IMR-90 (cell line): ENCODE measurements around the gene RASGRF1. TPM values are rescaled to one million over a fixed set of nuclear protein-coding genes. Genes with fewer than 3 reads are reported as not detected.
A peak's percentile ranks its signal among the peaks of the same experiment; 100 is the strongest.

Source experiments
- ATAC-seq: fragments of 200-7000 bp; cut with Tn5 transposase; 2 replicates; pipeline ENCODE4 v1.9.1; 2020; ENCODE audit warnings: low read depth, mild to moderate bottlenecking, moderate library complexity
- BruUV-seq: library from RNA; stranded (reverse); fragments of 400-500 nt; replicated peaks from 2 replicates; lab custom pipeline; 2021; lab: Mats Ljungman, UMichigan
- CTCF ChIA-PET: fragments of 300-600 bp; formaldehyde crosslinking; extraction: SDS; loops from one replicate; lab custom pipeline; 2021; ENCODE audit warnings: antibody characterized with exemption; lab: Yijun Ruan, JAX
- POLR2A ChIA-PET: fragments of 300-600 bp; sonication (Branson Sonifier 250); formaldehyde crosslinking; loops from one replicate; lab custom pipeline; 2022; ENCODE audit warnings: antibody characterized with exemption; ENCODE audit not compliant: unreplicated experiment; lab: Charles Lee
- DNase-seq: peaks from one replicate; pipeline ENCODE4 v3.0.0; 2013
- H2AFZ ChIP-seq: replicated peaks from 2 replicates; pipeline ENCODE3; 2013; ENCODE audit warnings: low read length, mild to moderate bottlenecking; ENCODE audit not compliant: poor library complexity
- H2AK5ac ChIP-seq: 2 replicates; pipeline ENCODE4 v1.6.1; 2013; ENCODE audit warnings: low read depth, low read length, inconsistent platforms
- H2AK9ac ChIP-seq: replicated peaks from 2 replicates; pipeline ENCODE3; 2013; ENCODE audit warnings: mild to moderate bottlenecking, low read depth, low read length, moderate library complexity; ENCODE audit not compliant: poor library complexity
- H2BK120ac ChIP-seq: 2 replicates; pipeline ENCODE4 v1.6.1; 2013; ENCODE audit warnings: low read depth, low read length, inconsistent platforms
- H2BK15ac ChIP-seq: 3 replicates; pipeline ENCODE4 v1.6.1; 2013; ENCODE audit warnings: low read depth, low read length, inconsistent platforms
- H2BK20ac ChIP-seq: 2 replicates; pipeline ENCODE4 v1.6.1; 2013; ENCODE audit warnings: low read depth, mild to moderate bottlenecking, inconsistent platforms, low read length, moderate library complexity
- H2BK5ac ChIP-seq: 2 replicates; pipeline ENCODE4 v1.6.1; 2013; ENCODE audit warnings: mild to moderate bottlenecking, low read depth, low read length, inconsistent platforms; ENCODE audit not compliant: poor library complexity, severe bottlenecking
- H3K14ac ChIP-seq: replicated peaks from 2 replicates; pipeline ENCODE4 v1.6.1; 2013; ENCODE audit warnings: low read depth, low read length, inconsistent platforms
- H3K18ac ChIP-seq: 2 replicates; pipeline ENCODE4 v1.6.1; 2013; ENCODE audit warnings: low read depth, low read length, control low read depth
- H3K23ac ChIP-seq: 2 replicates; pipeline ENCODE4 v1.6.1; 2013; ENCODE audit warnings: low read depth, low read length, inconsistent platforms
- H3K27ac ChIP-seq: 2 replicates; pipeline ENCODE4 v1.5.1; 2013; ENCODE audit warnings: mild to moderate bottlenecking, control low read depth, low read length; ENCODE audit not compliant: insufficient read depth
- H3K27me3 ChIP-seq: 2 replicates; pipeline ENCODE4 v1.6.1; 2013; ENCODE audit warnings: low read length; ENCODE audit not compliant: control insufficient read depth, insufficient read depth
- H3K36me3 ChIP-seq: 2 replicates; pipeline ENCODE4 v1.6.1; 2013; ENCODE audit warnings: low read length, mixed read lengths; ENCODE audit not compliant: control insufficient read depth, insufficient read depth
- H3K4ac ChIP-seq: 2 replicates; pipeline ENCODE4 v1.6.1; 2013; ENCODE audit warnings: low read depth, low read length, inconsistent platforms
- H3K4me1 ChIP-seq: 2 replicates; pipeline ENCODE4 v1.6.1; 2013; ENCODE audit warnings: low read length, mixed read lengths; ENCODE audit not compliant: control insufficient read depth, insufficient read depth
- H3K4me2 ChIP-seq: 2 replicates; pipeline ENCODE4 v1.6.1; 2013; ENCODE audit warnings: low read depth, mild to moderate bottlenecking, control low read depth, low read length, moderate library complexity
- H3K4me3 ChIP-seq: 2 replicates; pipeline ENCODE4 v1.5.1; 2013; ENCODE audit warnings: low read depth, mild to moderate bottlenecking, control low read depth, low read length, moderate library complexity; ENCODE audit not compliant: insufficient read depth
- H3K56ac ChIP-seq: 2 replicates; pipeline ENCODE4 v1.6.1; 2013; ENCODE audit warnings: low read length, inconsistent platforms; ENCODE audit not compliant: insufficient read depth; ENCODE audit errors: extremely low read depth
- H3K79me1 ChIP-seq, 2 experiments: 2 replicates each; pipeline ENCODE4 v1.6.1; 2013; ENCODE audit warnings: low read length in 2 of 2, inconsistent platforms in 1 of 2, low read depth in 1 of 2
- H3K9ac ChIP-seq: 2 replicates; pipeline ENCODE4 v1.6.1; 2013; ENCODE audit warnings: low read depth, low read length, control low read depth
- H3K9me1 ChIP-seq: 2 replicates; pipeline ENCODE4 v1.6.1; 2013; ENCODE audit warnings: low read length, inconsistent platforms; ENCODE audit not compliant: insufficient read depth
- H3K9me3 ChIP-seq: 2 replicates; pipeline ENCODE4 v1.6.1; 2013; ENCODE audit warnings: low read length; ENCODE audit not compliant: control insufficient read depth, insufficient read depth
- H4K20me1 ChIP-seq: 2 replicates; pipeline ENCODE4 v1.6.1; 2013; ENCODE audit warnings: low read length, inconsistent platforms; ENCODE audit not compliant: insufficient read depth
- H4K5ac ChIP-seq: 2 replicates; pipeline ENCODE4 v1.6.1; 2013; ENCODE audit warnings: mild to moderate bottlenecking, low read depth, low read length, control low read depth
- H4K8ac ChIP-seq, 2 experiments: 2 replicates each; pipeline ENCODE4 v1.6.1; 2013; ENCODE audit warnings: low read depth in 2 of 2, low read length in 2 of 2, control low read depth in 1 of 2, inconsistent platforms in 1 of 2
- H4K91ac ChIP-seq: 2 replicates; pipeline ENCODE4 v1.6.1; 2013; ENCODE audit warnings: low read depth, low read length, inconsistent platforms; ENCODE audit not compliant: insufficient read depth
- CEBPB ChIP-seq: IDR thresholded peaks from 2 replicates; pipeline ENCODE4 v1.6.1; 2012; ENCODE audit warnings: low read depth, low read length, improper control_type of control experiment
- CHD1 ChIP-seq: IDR thresholded peaks from 2 replicates; pipeline ENCODE4 v1.6.1; 2012; ENCODE audit warnings: low read depth, low read length, improper control_type of control experiment
- MXI1 ChIP-seq: IDR thresholded peaks from 2 replicates; pipeline ENCODE4 v1.6.1; 2012; ENCODE audit warnings: low read depth, mild to moderate bottlenecking, low read length, moderate library complexity, borderline replicate concordance
- NFE2L2 ChIP-seq: fragments of 150-350 bp; IDR thresholded peaks from 2 replicates; pipeline ENCODE4 v1.6.1; 2016; ENCODE audit warnings: low read depth, mild to moderate bottlenecking, low read length
- SMC3 ChIP-seq: fragments of 150-350 bp; IDR thresholded peaks from 2 replicates; pipeline ENCODE4 v1.6.1; 2016; ENCODE audit warnings: low read depth, mild to moderate bottlenecking, antibody characterized with exemption, low read length, moderate library complexity
- WGBS, 2 experiments: methylation state at CpG; one replicate each; pipeline versions ENCODE4 v1.1.5 to v1.1.7; 2013; ENCODE audit warnings: missing lambda C conversion rate in 2 of 2; ENCODE audit not compliant: insufficient read length in 1 of 2; ENCODE audit errors: extremely low coverage in 2 of 2; 5-methylcytosine and 5-hydroxymethylcytosine counted together
- dilution Hi-C: fragments of 300-500 bp; cut with HindIII; formaldehyde crosslinking; loops from one replicate; pipeline ENCODE4 v1.14.3; 2018; ENCODE audit warnings: low sequenced_read_pairs; ENCODE audit not compliant: unreplicated experiment
- in situ Hi-C: fragments of 300-500 bp; cut with MboI; formaldehyde crosslinking; loops from 3 replicates; pipeline ENCODE4 v1.14.3; 2019; ENCODE audit warnings: low sequenced_read_pairs, inconsistent platforms, mixed read lengths
- intact Hi-C: fragments of 100-400 bp; cut with micrococcal nuclease; formaldehyde crosslinking; loops from 2 replicates; pipeline ENCODE4 v1.10.0; 2022
- polyA plus RNA-seq, 3 experiments: library from polyadenylated mRNA; depleted of rRNA; stranded (reverse); fragments of >200 nt; gene quantifications; 2 replicates each; pipeline ENCODE4 v1.2.3, GENCODE V29; 2012; ENCODE audit warnings: low replicate concordance in 1 of 3
- total RNA-seq: library from RNA; depleted of rRNA; stranded (reverse); fragments of >200 nt; gene quantifications from 2 replicates; pipeline ENCODE4 v1.2.3, GENCODE V29; 2012
- TF ChIP-seq, protein P1 (sequence below): conservative IDR thresholded peaks from 2 replicates; pipeline ENCODE4 v1.5.1; 2012; ENCODE audit warnings: mild to moderate bottlenecking, low read depth, low read length, improper control_type of control experiment

Gene RASGRF1
- total and polyA plus RNA-seq, 2 of the 4 experiments (the other 2 are of a cell fraction), result under 0.01 to 0.15 TPM

DNA sequence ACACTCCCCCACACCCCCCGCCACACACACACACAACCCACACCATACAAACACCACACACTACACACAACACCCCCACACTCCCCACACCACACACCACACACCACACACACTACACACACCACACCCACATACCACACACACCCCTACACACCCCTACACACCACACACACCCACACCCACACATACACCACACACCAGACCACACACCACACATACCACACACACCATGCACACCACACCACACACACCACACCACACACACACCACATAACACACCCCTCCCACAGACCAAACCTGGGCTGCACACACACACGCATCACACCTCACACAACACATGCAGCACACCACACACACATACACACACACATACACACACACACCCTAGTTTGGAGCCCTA is 1.8 kb upstream of the RASGRF1 start:
- Histone ChIP-seq H3K4me1 (no peaks in the 10 kb centered on the region), H3K79me1 (no peaks in the 10 kb centered on the region), H3K4ac (no peak overlapping the region), H2AK9ac (no peak overlapping the region), H3K56ac (no peak overlapping the region), H3K23ac (no peak overlapping the region), H3K9me1 (no peaks in the 10 kb centered on the region), H2AK5ac (no peak overlapping the region), H3K14ac (no peak overlapping the region), H3K18ac (no peak overlapping the region), H3K36me3 (no peaks in the 10 kb centered on the region), H2BK5ac (peak overlapping the region; percentile 60), H2BK15ac (no peak overlapping the region), H4K91ac (no peak overlapping the region), H3K4me2 (no peak overlapping the region), H3K9me3 (no peaks in the 10 kb centered on the region), H4K20me1 (peaks cover 4% of the 10 kb centered on the region; the same call in 1 of the 2 replicates), H4K8ac (no peak overlapping the region), H3K9ac (no peak overlapping the region), H2BK20ac (no peak overlapping the region), H2AFZ (no peak overlapping the region), H4K5ac (no peak overlapping the region), H3K27ac (no peak overlapping the region), H3K4me3 (no peak overlapping the region), H3K27me3 (peaks cover 35% of the 10 kb centered on the region), H2BK120ac (no peak overlapping the region)
- no TSS peak for BruUV-seq
- ChIA-PET CTCF (no interaction called here), POLR2A (no interaction called here)
- no peak for ATAC-seq
- dilution Hi-C loops, result no loop called here
- in situ Hi-C loops, result no loop called here
- 67% methylated on average over 1 of the region's 2 CpGs; no CpG with 5 or more reads in 1 of the 2 experiments for WGBS, 2 experiments
- DNase-seq, result no peak
- intact Hi-C loops, result no loop called here
- TF ChIP-seq SMC3 (no peak), CHD1 (no peak), MXI1 (no peak), CEBPB (no peak), NFE2L2 (no peak)
- TF ChIP-seq, protein P1, sequence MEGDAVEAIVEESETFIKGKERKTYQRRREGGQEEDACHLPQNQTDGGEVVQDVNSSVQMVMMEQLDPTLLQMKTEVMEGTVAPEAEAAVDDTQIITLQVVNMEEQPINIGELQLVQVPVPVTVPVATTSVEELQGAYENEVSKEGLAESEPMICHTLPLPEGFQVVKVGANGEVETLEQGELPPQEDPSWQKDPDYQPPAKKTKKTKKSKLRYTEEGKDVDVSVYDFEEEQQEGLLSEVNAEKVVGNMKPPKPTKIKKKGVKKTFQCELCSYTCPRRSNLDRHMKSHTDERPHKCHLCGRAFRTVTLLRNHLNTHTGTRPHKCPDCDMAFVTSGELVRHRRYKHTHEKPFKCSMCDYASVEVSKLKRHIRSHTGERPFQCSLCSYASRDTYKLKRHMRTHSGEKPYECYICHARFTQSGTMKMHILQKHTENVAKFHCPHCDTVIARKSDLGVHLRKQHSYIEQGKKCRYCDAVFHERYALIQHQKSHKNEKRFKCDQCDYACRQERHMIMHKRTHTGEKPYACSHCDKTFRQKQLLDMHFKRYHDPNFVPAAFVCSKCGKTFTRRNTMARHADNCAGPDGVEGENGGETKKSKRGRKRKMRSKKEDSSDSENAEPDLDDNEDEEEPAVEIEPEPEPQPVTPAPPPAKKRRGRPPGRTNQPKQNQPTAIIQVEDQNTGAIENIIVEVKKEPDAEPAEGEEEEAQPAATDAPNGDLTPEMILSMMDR, result no peak
